ENCODE data around the gene PIM2. TPM values are rescaled to one million over a fixed set of nuclear protein-coding genes. Genes with fewer than 3 reads are reported as not detected.
A peak's percentile ranks its signal among the peaks of the same experiment; 100 is the strongest.

Gene PIM2
- 1 to 10 TPM; 3.0 to 4.2 TPM for total RNA-seq
- long read RNA-seq, donor 1, transcript PIM2-201 (6 exons, 2,075 nt): major isoform, 5 of 5 reads
- long read RNA-seq, donor 1, partial matches to known transcripts: 0 of 5 reads
- long read RNA-seq, donor 1, other reads (novel, unspliced or antisense): 0 of 5 reads
- long read RNA-seq, donor 2, partial matches to known transcripts: 1 of 7 reads
- long read RNA-seq, donor 2, other reads (novel, unspliced or antisense): 2 of 7 reads

DNA sequence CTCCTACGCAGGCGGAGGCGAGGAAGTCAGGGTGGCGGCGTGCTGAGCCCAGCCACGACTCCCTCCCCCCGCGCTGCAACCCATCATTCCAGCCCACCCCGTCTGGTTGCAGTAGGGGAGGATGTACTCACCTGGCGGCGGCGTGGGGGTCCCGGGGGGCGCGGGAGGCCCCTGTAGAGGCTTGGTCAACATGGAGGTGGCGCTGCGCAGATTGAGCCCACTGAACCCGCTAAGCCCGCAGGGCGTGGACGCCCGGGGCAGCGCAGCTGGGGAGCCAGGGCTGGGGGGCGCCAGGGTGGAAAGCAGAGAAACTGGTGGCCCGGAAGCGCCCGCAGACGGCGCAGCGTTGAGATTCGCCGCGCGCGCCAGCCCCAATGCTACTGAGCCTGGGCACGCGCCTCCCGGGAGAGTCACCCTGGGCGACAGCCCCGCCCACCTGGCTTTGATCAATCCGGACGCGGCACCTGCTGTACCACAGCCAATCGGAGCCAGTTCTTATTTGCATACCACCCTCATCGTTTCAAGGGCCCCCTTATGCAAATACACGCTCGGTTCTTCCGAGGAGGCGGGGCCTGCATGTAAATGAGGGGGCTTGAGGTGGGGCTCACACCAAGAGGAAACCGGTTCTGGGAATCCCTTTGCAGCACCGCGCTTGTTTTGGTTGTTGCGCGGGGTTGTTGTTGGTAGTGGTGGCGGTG is at the start of gene PIM2:
TSS of gene PIM2 (minus strand) at position 382 of the 698 bp plus-strand sequence. CDS start at position 192, 190 bp downstream.
- DNase-seq (ENCODE audit: low spot score): peak; percentile 95
- intact Hi-C loops (cut with DNase I): loop anchor here in 1 of 2 donors (10.0 kb wide), 1 partner anchor 56 kb away; the partner anchor contains the start of gene KCND1

DNA sequence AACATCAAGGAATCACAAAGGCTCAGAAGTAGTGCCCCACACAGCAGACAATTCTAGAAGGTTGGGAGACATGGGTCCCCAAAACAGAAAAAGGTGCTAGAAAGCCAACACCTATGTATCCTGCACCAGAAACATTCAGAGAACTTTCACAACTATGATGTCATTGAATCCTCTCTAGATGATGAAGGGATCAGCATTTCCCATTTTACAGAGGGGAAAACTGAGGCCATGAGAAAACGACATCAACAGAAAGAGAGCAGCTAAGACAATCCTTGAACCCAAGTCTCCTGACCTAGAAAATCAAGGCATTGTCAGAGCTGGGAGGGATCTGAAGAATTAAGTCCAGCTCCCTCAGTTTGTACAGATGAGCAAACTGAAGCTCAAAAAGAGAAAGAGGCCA is 49.6 kb upstream of the PIM2 start:
- no peak for DNase-seq (ENCODE audit: low spot score)
- intact Hi-C loops (cut with DNase I): no loop called here

DNA sequence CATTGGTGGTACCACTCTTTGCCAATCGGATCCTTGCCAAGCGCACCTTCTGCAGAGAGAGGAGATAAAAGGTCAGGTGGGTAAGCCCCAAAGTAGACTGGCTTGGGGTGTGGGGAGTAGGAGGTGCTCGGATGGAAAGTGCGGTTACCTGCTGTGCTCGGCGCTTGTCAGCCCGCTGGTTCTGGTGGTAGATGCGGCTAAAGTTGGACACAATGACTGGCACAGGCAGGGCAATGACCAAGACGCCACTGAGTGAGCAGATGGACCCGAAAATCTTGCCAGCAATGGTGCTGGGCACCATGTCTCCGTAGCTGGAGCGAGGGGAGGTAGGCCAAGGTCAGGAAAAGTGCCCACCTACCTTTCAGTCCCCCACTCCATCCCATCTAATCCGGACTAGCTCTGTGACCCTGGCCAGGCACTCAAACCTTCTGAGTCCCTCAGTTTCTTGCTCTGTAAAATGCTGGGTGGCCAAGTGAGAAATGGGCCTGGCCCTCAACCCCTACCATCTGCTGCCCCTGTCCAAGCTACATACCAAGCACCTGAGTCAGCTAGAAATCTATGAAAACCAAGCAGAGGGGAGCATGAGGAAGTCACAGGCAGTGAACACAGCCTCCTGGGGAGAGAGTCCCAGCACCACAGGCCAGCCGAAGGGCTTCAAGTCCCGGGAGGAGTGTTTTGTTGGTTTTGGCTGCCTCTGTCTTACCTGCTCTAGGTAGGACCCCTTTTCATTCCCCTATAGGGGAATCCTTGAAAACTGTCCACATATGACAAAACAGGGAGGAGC is 48.2 kb upstream of the PIM2 start:
- DNase-seq (ENCODE audit: low spot score): no peak
- intact Hi-C loops (cut with DNase I): no loop called here

DNA sequence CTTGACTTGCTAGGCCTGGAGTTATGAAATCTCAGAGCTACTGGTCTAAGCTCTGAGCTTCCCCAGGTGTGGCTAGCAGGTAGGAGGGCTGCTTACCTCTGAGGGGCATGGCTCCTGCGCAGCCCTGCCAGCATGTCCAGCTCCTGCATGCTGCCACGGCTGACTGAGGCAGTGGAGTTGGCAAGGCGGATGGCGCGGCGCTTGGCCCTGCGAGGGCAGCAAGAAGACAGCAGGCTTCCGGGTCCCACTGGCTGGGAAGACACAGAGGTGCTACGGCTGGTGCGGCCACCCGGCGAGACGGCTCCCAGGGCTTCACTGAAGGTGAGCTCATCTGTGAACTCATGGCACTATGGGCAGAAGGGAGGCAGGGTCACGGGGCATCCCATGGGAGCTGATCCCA is 47.1 kb upstream of the PIM2 start:
- intact Hi-C loops (cut with DNase I): no loop called here
- no peak for DNase-seq (ENCODE audit: low spot score)

DNA sequence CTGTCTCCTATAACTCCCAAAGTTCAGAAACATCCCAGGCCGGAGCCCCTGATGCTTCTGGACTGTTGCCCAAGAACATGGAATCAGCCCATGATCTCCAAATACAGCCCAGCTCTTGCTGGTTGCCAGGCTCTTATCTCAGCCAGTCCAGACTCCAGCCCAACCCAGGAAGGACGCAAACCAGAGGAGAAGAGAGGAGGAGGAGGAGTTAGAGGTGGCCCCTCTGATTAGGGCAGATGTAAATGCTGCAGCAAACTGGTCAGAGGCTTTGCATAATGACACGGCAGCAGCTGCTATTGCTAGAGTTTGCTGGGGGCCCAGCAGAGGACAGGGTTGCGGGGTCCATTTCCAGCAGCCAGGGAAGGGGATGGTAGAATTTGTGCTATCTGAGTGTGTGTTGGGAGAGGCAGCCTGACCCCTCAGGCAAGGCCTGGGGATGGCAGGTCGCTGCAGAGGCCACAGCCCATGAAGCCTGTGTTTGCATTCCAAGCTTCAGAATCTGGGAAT is 42.8 kb upstream of the PIM2 start:
- intact Hi-C loops (cut with DNase I): no loop called here
- no peak for DNase-seq (ENCODE audit: low spot score)

DNA sequence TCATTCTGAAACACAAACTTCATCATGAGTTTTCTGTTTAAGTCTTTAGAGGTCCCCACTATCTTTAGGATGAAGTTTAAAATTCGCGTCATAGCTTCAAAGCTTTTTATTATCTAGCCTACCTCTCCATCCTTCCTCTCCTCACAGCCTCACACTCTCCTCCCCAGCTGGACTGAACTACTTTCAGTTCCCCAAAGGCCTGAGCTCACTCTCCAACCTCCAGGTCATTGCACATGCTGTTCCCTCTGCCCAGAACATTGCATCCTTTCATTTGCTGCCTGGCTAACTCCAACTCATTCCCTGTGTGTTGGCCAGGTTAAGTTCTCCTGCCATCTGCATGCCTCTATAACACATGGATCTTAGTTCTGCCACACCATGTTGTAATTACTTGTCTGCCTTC is 41.5 kb upstream of the PIM2 start:
- intact Hi-C loops (cut with DNase I): no loop called here
- no peak for DNase-seq (ENCODE audit: low spot score)

DNA sequence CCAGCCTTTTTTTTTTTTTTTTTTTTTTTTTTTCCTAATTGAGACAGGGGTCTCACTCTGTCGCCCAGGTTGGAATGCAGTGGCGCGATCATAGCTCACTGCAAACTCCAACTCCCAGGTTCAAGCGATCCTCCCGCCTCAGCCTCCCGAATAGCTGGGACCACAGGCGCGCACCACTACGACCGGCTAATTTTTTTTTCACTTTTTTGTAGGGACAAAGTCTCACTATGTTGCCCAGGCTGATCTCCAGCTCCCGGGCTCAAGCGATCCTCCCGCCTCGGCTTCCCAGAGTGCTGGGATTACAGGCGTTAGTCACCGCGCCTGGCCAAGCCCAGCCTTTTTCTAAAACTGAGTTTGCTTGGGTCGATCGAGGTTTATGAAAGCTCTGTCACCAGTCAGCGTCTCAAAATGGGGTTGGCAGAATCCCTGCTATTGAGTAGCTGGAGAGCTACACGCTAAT is 39.8 kb upstream of the PIM2 start:
- DNase-seq (ENCODE audit: low spot score): no peak
- intact Hi-C loops (cut with DNase I): no loop called here

DNA sequence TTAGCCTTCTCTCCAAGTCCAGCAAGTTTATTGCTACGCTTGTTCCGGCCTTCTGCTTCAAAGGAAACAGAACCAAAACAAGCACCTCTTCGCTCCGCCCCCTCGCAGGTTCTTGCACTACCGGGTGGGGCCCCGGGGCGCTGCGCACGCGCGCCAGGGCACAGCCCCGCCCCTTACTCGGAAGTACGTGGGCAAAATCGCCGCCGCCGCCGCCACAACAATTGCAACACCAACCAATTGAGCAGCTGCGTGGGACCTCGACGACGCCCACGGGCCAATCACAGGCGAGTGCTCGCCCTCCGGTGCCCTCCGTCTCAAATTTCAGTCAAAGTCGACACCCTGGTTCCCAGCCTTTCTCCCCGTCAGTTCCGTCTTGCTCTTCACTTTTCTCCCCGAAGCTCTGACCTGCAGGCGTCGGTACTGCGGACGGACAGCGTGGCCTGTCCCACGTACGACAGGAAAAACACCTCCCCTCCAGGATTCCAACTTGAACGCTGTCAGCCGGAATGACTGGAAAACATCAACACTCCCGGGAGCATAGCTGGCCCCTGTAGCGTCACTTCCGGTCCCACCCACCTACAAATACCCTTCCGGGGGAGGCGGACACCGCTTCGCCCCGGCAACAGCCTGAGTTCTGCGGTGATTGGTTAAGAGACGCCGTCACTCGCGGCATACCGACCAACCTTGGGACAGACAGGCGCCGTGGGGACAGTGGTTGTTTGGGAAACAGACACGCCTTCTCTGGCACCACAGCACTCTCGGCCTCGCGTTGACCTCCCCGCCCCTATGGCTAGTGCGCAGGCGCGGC is 39.2 kb upstream of the PIM2 start:
- peak; percentile 98 for DNase-seq (ENCODE audit: low spot score)
- intact Hi-C loops (cut with DNase I): no loop called here

DNA sequence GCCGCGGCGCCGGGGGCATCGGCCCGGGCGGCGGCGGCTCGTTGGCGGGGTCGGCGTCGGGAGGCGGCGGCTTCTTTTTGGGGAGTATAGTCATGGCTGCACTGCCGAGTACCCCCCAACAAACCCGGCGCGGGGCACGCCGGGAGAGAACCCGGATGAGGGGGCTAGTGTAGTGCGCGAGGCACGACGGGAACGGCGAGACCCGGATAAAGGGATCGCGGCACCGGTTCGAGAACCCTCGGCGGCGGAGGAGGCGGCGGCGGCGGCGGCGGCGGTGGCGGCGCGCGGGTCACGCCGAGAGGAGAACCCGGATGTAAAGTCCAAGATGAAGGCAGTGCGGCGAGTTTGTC is 38.6 kb upstream of the PIM2 start, which contains the start of gene OTUD5:
TSS of gene OTUD5 (minus strand) at position 131 of the 350 bp plus-strand sequence. CDS start at position 94, 37 bp downstream.
- peak; percentile 89 for DNase-seq (ENCODE audit: low spot score)
- intact Hi-C loops (cut with DNase I): no loop called here

DNA sequence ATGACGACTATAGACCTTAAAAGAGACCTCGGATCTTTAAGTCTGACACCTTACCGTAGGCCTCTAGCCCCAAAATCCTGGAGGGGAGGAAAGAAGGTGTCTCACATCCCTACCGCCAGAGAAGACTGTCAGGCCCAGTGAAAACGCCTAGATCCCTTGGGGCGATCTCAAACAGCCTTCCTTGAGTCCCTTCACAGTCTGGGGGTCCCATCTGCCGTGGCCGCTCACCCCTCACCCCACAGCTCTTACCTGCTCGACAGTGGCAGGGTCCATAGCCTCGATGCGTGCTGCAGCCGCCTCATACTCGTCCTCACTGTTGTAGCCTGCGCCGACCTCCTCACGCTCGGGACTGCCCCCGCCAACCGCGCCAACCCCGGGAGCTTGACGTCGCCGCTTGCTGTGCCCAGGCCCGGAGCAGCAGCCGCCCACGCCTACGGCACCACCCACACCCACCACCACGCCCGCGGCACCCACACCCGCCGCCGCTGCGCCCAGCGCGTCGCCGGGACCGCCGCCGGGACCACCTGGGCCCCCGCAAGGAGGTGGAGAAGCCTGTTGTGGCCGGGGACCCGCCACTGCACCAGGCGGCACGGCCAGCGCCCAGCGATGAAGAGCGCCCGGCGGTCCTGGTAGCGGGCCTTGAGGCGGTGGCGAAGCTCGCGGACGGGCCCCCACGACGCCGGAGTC is 38.0 kb upstream of the PIM2 start:
- DNase-seq (ENCODE audit: low spot score): no peak
- intact Hi-C loops (cut with DNase I): no loop called here

DNA sequence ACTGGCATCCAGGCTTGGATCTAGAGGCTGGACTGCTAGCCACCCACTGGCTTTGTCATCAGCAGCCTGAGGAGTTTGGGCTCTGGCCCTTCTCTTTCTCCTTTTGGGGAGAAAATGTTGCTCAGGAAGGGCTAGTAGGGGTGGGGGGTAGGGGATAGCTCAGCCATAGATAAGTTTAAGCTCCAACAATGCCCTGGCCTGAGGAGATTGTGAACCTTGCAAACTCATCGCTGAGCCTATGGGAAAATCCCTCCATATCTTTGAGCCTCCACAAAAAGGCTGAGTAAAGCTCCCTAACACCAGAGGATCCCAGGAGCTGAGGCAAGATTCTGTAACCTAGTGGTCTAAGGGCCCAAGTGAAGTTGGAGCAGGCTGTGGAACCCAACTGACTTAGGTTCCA is 29.8 kb upstream of the PIM2 start:
- intact Hi-C loops (cut with DNase I): no loop called here
- no peak for DNase-seq (ENCODE audit: low spot score)

DNA sequence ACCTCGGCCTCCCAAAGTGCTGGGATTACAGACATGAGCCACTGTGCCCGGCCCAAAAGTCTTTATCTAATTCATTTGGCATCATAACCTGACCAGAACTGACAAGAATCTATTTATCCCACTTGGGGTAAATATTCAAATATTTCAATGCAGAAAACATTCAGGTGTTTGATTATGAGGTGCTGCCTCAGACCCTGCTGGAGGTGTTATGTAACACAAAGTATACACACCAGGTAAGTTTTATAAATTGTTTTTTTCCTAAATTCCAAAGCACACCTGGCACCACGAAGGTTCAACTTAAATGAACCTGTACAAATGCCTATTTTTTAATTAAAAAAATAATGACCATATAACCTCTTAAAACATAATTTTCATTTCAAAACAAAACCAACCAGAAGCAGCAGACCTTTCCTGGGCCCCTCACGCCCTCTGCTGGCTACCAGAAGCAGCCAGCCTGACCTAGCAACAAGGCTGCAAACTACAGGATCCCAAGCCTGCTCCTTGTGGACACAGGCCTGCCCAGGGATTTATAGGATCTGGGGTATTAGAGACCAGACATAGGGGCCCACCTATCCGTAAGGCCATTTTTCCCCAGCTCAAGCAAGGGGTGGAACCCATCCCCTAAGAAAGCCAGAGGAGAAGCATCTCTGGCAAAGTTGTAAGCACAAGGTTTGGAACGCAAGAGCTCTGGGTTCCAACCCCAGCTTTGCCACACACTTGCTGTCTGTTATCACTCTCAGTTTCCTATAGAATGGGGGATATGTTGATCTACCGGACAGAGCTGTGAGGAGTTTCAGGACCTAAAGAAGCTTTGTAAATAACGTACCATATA is 26.9 kb upstream of the PIM2 start:
- intact Hi-C loops (cut with DNase I): no loop called here
- no peak for DNase-seq (ENCODE audit: low spot score)

DNA sequence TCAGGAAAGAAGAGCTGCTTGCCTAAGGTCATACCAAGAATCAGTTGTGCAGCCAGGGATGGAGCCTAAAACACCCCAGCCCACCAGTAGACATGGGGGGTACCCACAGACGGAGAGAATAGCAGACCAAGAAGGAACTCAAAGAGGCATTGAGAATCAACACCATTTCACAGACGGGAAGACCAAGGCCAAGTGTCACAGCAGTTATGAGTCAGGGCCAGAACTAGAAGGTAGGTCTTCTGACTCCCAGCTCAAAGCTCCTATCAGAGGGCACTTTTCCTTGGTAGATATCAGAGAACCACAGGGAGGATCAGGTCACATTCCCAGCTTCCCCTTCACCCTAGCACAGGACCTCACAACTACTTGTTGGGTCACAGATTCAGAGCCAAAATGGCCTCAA is 24.1 kb upstream of the PIM2 start:
- intact Hi-C loops (cut with DNase I): no loop called here

DNA sequence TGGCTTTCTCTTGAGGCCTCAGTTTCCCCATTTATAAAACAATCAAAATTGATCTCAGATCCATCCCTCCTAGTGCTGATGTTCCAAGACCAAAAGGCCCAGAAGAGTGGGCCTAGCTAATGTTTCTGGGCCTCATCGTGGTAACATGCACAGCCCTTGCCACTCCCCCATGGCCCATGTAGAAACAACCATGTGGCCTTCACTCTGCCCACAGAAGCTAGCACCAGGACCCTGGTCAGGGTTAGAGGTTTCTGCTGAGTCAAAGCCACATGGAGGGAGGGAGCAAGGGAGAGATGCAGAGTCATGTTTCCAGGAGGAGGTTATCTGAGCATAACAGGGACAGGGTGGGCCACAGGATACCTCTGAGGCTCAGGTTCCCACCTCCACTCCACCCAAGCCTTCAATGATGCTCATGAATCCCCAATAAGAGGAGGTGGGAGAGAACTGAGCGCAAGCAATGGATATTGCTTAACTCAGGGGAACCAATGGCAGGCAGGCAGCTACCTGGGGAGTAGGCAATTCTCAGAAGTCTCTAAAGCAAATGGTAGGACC is 21.7 kb upstream of the PIM2 start:
- intact Hi-C loops (cut with DNase I): no loop called here
- no peak for DNase-seq (ENCODE audit: low spot score)

More for the DNA sequence above, 24.1 kb upstream of the PIM2 start:
- DNase-seq (ENCODE audit: low spot score): no peak

DNA sequence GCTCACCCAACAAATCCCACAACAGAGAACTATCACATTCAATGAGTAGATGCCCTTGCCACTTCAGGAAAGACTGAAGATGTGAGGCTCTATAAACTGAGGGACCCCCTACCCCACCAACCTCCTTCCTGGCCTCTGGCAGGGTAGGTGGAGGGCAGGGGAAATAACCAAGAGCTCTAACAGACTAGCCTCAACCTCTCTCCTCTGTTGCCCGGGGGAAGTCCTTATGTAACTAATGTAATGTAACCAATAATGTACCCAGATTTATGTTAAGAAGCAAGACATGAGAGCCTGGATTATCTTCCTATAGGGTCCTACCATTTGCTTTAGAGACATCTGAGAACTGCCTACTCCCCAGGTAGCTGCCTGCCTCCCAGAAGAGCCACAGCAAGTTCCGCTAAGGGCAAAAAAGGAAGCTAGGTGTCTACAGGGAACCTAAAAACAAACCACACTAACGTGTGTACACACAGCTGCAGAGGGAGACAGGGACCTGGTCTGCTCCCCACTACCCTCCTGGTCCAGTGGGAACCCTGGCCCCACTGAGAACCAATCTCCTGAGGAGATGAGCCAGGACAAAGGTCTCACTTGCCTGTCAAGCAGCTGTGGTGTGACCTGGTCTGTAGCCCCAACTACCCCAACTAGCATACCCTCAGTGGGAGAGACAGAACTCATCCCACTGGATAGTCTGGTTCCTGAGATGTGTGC is 20.9 kb upstream of the PIM2 start:
- intact Hi-C loops (cut with DNase I): no loop called here

DNA sequence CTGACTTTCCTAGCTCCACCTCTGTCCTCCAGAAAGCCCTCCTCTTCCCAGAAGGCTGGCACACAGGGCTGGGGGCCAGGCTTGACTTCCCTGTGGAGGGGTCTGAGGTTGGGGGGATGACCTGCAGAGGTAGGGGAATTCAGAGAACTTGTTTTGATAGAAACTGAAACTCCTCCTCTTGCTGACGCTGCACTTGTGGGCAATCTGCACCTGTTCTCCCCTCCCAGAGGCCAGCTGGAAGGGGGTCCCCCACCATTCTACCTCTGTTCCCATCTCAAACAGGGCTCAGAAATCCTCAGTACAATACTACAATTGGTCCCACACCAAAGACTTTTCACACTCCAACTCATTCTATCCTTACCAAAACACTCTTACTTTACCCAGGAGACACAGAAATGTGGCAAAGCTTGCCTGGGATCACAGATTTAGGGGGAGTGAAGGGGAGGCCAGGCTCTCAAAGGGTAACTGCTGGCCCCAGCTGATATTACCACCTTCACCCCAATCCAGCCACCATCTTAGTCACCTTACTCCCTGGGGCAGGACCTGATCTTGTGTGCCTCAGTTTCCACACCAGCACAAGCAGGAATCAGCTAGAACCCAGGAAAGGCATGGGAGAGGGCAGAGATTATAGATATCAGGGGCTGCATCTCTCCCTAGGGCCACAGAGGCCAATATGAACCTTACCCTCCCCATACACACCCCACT is 20.0 kb upstream of the PIM2 start:
- intact Hi-C loops (cut with DNase I): no loop called here
- DNase-seq (ENCODE audit: low spot score): no peak

More for the DNA sequence above, 20.9 kb upstream of the PIM2 start:
- DNase-seq (ENCODE audit: low spot score): no peak

Measured in posterior vena cava (tissue), 2 donors.